CD4-positive, alpha-beta T cell treated with Interleukin-15 for 1 hour (primary cell): ENCODE data around the gene TIAM1.

Source experiments
- DNase-seq: peaks from one replicate; pipeline ENCODE4 v3.0.0-alpha.2; 2020

TIAM1 gene

DNA sequence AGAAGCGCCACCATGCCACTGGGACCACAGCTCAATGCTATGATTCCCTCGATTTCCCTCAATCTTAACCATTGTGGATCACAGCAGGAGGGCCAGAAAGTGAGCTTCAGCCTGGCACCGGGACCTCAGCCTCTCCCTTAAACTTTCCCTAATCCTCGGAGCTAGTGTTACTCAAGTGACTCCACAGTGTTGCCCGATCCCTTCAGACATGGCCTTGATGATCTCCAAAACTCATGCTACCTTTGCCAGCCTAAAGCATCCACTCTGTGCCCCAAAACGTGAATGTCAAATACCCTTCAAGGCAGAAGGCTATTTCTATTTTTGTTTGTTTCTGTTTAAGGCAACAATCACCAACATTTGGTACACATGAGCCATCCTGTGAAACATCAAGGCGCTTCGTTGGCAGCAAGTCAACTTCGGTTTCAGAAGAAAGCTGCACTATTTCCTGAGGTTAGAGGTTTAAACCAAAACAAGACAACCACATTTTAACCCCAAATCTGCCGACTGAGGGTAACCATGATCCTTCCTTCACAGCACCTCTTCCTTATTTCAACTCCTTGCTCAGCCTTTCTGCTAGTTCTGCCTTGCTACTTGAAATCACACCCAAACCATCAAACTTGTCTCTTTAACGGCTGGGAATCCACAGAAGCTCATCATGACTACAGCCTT is 211.4 kb downstream of the TIAM1 start:
- DNase-seq = peak; percentile 64

DNA sequence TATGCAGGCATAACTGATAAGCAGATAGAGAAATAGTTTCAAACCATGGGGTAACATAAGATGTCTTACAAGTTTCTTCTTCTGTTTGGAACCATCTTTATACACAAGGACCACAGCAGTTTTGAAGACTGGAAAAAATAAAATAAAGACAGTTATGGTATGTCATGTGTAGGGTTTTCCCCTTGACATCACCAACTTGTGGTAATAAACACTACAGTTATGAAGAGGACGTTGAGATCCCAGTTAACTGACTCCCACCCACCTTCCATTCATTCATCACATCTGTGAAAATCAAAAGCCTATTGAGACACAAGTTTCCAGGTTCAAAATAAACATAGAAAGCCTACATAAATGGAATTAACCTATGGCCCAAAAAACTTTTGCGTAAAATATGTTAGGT is 213.2 kb downstream of the TIAM1 start:
- DNase-seq = no peak

DNA sequence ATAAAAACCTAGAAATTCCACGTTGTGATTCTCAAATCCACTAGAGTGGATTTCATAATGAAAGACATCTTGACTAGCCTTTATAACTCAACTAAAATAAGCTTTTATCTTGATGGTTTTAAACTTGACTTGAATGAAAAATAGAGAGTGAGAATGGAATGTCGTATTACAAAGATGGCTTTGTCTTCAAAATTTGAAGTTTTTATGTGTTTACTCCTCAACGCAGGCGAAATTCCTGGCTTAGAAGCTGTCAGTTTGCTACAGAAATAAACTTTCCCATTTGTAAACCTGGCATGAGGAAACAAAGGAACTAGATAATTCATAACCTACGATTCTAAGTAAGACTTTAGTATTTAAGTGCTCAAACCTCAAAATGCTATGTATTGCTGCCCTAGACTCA is 215.8 kb downstream of the TIAM1 start:
- DNase-seq = no peak

DNA sequence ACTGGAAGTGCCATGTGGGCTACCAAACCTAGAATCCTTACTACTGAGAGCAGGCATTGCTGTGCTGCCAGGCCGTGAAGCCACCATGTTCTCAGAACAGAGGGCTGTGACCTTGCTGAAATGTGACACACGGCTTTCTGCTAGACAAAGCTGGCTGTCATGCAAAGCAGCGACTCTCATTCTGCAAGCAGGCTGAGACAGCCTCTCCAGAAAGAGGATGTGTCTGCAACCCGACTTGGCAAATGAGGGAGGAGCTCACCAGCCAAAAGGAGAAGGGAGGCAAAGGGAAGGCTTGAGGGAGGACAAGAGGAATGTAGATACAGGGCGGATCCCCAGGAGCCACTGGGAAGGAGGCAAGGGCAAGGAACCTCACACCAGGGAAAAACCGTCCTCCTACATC is 220.1 kb downstream of the TIAM1 start:
- DNase-seq = peak; percentile 39

DNA sequence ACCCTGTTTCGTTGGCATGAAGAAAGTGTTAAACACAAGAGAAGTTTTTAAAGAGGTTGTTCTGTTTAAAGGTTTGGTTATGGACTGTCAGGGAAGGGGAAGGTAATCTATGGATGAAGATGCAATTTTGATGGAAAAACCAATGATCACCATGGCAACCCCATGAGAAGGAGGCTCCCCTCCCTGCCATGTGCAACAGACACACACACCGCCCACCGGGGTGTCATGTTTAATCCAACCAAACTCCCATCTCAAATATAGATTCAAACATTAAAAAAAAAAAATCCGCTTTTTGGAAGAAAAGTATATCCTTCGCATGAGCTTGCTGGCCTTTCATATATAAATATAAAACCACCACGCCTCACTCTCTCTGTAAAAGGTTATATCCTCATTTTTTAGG is 224.9 kb downstream of the TIAM1 start:
- no peak for DNase-seq

DNA sequence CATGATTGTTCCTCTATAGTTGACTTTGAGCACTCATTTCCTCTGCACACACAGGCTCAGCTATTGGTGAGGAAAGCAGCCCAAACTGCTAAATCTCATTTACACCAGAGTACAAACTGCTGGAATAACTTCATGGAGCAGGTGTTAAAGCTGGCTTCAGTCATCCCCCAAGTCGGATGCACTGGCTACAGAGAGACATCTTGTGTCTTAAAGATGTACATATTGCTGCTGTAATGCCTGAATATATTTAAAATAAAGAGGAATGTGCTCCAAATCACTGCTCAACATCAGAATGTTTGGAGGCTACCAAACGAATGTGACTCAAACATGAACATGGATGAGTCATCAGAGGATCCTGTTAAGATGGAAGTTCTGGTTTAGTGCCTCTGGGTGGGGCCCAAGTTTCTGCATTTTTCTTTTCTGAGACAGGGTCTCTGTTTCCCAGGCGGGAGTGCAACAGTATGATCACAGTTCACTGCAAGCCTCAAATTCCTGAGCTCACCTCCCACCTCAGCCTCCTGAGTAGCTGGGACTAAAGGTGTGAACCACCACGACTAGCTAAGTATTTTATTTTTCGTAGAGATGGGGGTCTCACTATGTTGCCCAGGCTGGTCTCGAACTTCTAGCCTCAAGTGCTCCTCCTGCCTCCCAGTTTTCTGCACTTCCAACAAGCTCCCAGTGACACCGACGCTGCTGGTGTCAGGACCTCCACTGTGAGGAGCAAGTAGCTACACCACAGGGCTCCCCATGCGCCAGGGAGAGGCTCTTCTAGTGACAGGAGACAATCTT is 226.7 kb downstream of the TIAM1 start:
- no peak for DNase-seq

DNA sequence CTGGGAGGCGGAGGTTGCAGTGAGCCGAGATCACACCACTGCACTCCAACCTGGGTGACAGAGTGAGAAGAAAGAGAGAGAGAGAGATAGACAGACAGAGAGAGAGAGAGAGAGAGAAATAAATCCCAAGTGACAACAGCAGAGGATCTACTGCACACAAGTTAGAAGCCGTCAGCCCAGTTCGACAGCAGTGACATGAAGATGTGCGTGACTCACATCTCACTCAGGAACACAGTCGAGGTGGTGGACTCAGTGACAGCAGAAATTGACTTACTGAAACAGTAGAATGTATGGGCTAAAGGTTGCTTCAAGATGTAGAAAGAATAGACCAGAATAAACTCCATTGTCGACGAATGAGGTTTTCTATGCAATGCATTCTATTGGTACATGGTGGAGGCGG is 228.8 kb downstream of the TIAM1 start:
- DNase-seq = no peak

DNA sequence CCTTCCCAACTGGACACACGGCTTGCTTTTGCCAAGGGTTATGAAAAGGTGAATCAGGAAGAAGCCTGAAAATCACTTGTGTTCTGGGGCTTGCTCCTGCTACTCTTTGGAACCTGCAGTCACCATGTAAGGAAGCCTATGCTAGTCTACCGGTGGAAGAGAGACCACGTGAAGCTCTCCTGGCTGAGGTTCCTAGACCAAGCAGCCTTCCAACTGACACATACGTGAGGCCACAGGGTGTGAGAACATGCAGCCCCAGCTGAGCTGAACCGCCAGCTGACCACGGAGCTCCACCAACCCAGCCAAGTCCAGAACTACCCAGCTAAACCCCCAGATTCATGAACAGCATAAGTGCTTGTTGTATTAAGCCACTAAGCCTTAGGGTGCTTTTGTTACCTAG is 233.0 kb downstream of the TIAM1 start:
- no peak for DNase-seq

DNA sequence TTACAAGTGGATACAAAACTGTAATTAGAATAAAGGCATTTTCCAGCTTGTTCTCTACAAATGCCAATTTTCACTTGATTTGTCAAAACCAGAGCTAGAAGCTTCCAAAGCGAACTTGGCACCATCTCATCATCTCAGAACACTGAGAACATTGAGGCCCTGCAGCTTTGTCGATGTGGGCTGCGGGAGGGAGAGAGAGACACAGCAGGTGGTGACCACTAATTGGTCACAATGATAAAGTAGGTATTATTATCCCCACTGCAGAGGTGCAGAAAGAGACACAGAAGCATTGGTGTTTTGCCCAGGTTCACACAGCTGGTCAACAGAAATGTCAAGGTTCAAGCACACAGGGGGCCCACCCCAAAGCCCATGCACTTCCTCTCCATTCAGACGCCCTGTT is 233.6 kb downstream of the TIAM1 start:
- no peak for DNase-seq

DNA sequence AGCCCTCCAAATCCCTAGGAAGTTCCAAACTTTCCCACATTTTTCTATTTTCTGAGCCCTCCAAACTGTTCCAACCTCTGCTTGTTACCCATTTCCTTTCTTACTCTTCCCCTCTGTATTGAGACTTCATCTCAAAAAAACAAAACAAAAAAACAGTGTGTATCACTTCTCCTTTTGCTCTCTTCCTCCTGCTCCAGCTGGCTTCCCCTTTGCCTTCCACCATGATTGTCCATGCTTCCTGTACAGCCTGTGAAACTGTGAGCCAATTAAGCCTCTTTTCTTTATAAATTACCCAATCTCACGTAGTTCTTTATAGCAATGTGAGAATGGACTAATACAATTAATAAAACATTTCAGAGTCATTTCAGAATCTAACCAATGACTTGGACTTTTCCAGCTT is 236.2 kb downstream of the TIAM1 start:
- no peak for DNase-seq

DNA sequence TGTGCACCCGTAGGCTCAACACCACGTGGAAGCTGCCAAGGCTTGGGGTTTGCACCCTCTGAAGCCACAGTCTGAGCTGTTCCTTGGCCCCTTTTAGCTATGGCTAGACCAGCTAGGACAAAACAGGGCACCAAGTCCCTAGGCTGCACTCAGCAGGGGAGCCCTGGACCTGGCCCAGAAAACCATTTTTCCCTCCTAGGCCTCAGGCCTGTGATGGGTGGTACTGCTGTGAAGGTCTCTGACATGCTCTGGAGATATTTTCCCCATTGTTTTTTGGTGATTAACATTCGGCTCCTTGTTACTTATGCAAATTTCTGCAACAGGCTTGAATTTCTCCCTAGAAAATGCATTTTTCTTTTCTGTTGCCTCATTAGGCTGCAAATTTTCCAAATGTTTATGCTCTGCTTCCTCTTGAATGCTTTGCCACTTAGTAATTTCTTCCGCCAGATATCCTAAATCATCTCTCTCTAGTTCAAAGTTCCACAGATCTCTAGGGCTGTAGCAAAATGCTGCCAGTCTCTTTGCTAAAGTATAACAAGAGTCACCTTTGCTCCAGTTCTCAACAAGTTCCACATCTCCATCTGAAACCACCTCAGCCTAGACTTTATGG is 236.8 kb downstream of the TIAM1 start:
- no peak for DNase-seq

DNA sequence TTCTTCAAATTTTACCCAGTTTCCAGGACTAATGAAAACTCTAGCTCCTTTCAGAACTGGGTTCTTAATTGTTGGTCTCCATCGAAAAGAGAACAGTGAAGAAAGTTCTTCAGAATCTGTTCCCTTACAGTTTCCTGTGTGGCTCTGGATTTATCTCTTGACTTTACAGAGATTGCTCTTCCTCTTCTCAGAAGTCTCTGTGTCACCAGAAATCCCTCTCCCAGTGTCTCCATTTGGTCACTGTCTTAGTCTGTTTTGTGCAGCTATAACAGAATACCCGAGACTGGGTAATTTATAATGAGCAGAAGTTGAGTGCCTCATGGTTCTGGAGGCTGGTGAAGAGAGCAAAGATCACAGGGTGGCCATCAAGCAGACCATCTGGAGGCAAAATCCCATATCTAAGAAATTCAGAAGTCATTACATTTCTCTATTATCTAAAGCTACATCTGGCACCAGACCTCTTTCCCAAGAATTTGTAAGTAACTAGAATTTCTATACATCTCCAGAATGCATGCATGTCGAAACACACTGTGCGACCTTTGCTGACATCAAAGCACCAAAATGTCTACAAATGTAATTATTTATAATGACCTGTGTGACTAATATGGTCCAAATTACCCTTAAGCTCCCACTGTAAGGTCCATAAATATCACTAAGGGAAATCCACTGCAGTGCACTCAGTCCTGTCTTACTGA is 240.3 kb downstream of the TIAM1 start:
- no peak for DNase-seq

DNA sequence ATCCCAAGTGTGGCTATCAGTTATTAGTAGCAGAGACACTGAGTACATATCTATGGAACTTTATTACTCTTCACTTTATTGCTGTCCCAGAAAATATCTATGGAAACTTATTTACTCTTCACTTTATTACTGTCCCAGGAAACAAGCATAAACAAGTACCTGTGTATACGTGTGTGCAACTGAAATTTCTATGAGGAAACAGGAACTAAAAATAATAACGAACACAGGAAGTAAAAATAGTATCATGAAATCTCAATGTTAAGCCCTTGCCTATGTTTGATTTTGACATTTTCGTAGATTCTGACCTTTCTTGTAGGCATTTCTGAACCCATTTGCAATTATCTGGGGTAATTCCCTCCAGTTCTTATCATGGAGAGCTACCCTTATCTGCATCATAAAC is 240.9 kb downstream of the TIAM1 start:
- no peak for DNase-seq

DNA sequence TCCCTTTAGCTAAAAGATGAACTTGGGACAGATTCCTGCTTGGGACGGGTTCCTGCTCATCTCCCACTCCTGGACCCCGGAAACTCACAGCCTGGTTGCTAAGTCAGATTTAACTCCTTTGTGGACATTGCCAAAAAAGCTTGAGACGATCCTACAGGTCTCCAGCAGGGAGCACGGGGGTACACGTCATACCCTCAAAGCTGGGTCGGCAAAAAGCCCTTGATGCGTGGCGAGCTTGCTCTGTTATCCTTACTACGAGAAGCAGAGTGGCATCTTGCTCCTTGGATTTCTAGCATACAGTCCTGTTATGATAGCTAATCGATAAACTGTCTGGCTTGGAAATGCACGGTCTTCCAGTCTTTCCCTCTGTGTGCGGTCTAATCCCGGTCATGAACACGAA is 244.9 kb downstream of the TIAM1 start:
- no peak for DNase-seq

DNA sequence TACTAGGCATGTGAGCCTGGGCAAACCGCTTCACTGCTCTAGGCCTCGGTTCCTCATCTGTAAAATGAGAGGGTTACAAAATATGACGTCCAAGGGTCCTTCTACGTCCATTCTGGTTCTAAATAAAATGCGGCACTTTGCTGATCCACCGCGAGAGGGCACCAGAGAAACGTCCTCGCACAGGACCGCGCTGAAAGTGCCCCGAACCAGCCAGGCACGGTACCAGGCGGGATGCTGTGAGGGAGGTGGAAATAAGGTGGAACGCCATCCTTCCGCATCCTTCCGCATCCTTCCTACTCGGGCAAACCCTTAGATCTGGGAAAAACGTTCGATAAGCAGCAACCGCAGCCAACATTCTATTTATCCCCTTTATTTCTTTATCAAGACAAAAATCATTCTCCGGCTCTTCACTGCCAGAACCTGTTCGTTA is 245.5 kb downstream of the TIAM1 start:
- peak; percentile 67 for DNase-seq

DNA sequence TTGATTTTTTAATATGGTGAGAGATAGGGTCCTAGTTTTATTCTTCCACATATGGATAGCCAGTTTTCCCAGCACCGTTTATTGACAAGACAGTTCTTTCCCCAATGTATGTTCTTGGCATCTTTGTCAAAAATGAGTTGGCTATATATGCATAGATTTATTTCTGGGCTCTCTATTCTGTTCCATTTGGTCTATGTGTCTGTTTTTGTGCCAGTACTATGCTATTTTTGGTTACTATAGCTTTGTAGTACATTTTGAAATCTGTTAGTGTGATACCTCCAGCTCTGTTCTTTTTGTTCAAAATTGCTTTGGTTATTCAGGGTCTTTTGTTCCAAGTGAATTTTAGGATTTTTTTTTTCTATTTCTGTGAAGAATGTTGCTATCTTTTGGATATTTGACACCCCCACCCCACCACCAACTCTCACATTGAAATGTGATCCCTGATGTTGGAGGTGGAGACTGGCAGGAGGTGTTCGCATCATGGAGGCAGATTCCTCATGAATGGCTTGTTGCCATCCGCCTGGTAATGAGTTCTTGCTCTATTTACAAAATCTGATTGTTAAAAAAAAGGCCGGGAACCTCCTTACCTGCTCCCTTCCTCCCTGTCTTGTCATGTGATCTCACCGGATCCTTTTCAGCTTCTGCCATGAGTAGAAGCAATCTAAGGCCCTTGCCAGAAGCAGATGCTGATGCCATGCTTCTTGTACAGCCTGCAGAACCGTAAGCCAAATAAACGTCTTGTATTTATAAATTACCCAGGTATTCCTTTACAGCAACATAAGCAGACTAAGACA is 251.0 kb downstream of the TIAM1 start:
- no peak for DNase-seq

DNA sequence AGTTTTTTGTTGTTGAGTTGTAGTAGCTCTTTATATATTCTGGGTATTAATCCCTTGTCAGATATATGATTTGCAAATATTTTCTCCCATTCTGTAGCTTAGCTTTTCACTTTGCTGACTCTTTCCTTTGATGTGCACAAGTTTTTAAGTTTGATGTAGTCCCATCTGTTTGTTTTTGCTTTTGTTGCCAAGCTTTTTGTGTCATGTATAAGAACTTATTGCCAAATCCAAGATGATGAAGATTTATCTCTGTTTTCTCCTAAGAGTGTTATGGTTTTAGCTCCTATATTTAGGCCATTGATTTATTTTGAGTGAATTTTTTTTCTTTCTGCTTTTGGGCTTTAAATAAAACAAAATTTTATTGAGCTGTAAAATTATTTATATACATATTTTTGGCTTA is 253.7 kb downstream of the TIAM1 start:
- DNase-seq = no peak

DNA sequence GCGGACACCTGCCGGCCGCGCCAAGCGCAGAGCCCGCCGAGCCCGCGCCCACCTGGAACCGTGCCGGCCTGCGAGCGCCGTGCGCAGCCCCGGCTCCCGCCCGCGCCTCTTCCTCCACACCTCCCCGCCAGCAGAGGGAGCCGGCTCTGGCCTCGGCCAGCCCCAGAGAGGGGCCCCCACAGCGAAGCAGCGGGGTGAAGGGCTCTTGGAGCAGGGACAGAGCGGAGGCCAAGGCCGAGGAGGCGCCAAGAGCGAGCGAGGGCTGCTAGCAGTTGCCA is 255.6 kb downstream of the TIAM1 start:
- DNase-seq = no peak

DNA sequence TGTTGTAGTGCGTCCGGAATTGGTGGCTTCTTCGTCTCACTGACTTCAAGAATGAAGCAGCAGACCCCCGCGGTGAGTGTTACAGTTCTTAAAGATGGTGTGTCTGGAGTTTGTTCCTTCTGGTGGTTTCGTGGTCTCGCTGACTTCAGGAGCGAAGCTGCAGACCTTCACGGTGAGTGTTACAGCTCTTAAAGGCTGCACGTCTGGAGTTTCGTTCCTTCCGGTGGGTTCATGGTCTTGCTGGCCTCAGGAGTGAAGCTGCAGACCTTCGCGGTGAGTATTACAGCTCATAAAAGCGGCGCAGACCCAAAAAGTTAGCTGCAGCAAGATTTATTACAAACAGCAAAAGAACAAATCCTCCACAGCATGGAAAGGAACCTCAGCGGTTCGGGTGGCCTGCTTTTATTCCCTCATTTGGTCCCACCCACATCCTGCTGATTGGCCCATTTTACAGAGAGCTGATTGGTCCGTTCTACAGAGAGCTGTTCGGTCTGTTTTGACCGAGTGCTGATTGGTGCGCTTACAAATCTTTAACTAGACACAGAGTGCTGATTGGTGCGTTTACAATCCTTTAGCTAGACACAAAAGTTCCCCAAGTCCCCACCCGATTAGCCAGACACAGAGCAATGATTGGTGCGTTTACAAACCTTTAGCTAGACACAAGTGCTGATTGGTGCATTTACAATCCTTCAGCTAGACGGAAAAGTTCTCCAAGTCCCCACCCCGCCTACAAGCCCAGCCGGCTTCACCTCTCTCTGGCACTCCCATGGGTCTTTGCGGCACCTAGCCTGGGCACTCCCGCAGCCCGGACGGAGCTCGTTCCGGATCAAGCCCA is 256.2 kb downstream of the TIAM1 start:
- no peak for DNase-seq

DNA sequence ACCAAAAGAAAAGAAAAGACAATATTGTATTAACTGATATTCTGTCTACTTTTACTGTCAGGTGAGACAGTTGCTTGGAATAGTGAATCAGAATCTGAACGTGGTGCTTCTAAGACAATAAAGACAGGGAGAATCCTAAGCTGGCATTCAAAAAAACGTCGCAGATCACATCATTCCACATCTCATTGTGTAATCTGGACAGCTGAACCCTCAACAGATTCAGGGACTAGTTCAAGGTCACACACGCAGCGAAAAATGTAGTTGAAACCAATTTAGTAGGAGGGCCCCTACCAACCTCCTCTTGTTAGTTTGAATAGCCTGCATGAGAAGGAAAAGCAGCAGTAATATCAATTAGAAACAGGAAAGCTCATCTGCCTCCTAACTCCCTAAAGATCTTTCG is 259.4 kb downstream of the TIAM1 start:
- DNase-seq = no peak

DNA sequence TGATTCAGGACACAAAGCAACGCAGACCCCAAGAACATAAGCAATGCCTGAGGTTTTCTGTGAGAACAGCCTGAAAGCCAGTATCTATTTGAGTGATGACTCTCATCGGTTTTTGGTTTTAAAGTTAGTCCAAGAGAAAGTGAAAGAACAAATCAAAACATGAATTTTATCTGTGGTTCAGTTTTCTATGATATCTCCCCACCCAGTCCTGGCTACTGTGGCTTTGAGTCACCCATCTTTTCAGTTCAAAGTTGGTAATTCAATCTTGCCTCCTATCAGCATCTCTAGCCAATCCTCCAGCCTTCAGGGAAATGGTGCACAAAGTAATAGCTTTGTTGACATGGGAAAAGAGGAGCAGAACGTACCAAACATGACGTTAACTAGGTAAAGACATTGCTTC is 265.3 kb downstream of the TIAM1 start:
- DNase-seq = no peak

DNA sequence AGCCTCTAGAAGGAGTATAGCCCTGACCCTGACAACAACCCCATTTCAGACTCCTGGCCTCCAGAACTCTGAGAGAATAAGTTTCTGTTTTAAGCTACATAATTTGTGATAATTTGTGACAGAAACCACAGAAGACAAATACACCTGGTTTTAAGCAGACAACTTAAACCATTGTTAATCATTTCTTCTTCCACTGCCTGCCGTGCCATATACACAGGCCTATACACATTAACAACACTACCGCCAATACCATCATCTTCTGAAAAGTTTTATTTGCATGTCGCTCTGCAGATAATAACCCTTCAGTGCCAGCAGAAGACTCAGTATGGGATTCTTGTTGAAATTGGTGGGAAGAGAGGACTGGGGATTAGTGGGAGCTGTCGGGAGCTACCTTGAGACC is 265.8 kb downstream of the TIAM1 start:
- no peak for DNase-seq
